Measurements from ENCODE around the gene SORT1.

- TF ChIP-seq CTCF (IDR thresholded peaks at IDR 0.05) = no peak
- TF ChIP-seq POLR2A (IDR thresholded peaks at IDR 0.05) = no peak
- TF ChIP-seq EP300 (IDR thresholded peaks at IDR 0.05) = no peak
Measured at GRCh38 chr1:109396513-109396839, 1.2 kb downstream of the SORT1 start.
